K562 (cell line): Measurements from ENCODE around the gene NECTIN1. TPM values are rescaled to one million over a fixed set of nuclear protein-coding genes. Genes with fewer than 3 reads are reported as not detected.

ENCODE experiments used
- polyA plus RNA-seq, 8 experiments: library from polyadenylated mRNA; depleted of rRNA in 4 of 8; stranded (reverse) in 5 of 8; unstranded in 3 of 8; fragments of >200 nt; fragmentation: Nextera tagmentation in 2 of 8; fragmentation: Illumina TruSeq in 1 of 8; extraction: Ambion mirVana in 2 of 8; extraction: Trizol in 1 of 8; gene quantifications; 2 replicates each; pipeline versions ENCODE4 v1.2.1 to v1.2.3, GENCODE V29; 2011 to 2014; ENCODE audit warnings: inconsistent platforms in 1 of 8, missing spikeins in 1 of 8
- total RNA-seq, 7 experiments: library from RNA; depleted of rRNA in 6 of 7; stranded (reverse); fragments of >200 nt in 6 of 7; fragmentation: Illumina TruSeq in 2 of 7; extraction: Trizol in 2 of 7; gene quantifications; 2 replicates each; pipeline versions ENCODE4 v1.2.1 to v1.2.3, GENCODE V29; 2011 to 2021; ENCODE audit warnings: low replicate concordance in 1 of 7
- TF ChIP-seq, protein P1 (sequence below): fragments of 450-650 bp; IDR thresholded peaks from 2 replicates; pipeline ENCODE4 v1.6.1; 2016; ENCODE audit warnings: low read depth

NECTIN1 gene
- total and polyA plus RNA-seq, 9 of the 15 experiments (the other 6 are each of a cell fraction or from before 2014, with no cell fraction given) = 0.09 to 0.53 (median 0.23) TPM; not detected in 2

DNA sequence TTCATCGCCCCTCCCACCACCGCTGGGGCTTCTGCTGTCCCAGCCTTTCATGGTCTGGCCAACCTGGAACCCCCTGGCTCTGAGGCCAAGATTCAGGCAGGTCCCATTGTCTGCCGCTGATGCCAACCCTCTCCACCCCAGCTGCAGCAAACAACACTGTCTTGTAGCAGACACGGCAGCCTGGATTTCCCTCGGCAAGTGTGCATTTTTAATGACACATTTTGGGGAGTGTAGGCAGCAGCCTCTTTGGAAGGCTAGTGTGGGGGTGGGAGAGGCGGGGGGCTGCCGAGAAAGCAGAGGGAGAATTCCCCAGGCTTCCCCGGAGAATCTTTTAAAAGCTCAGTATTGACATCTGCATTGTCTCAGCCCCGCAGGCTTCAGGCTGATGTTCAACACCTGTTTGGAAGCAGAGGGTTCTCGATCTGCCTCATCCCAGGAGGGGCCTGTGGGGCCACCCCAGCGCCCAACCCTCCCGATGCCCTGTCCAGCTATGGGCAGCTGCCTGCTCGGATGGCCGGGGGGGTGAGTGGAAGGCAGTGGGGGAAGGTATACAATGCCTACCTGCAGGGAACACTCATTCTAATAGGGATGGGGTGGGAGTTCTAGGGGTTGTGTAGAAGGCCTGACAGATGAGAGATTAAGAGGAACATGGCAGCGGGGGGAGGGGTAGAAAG lies 41.5 kb downstream of the NECTIN1 start (continued):
- TF ChIP-seq, protein P1, sequence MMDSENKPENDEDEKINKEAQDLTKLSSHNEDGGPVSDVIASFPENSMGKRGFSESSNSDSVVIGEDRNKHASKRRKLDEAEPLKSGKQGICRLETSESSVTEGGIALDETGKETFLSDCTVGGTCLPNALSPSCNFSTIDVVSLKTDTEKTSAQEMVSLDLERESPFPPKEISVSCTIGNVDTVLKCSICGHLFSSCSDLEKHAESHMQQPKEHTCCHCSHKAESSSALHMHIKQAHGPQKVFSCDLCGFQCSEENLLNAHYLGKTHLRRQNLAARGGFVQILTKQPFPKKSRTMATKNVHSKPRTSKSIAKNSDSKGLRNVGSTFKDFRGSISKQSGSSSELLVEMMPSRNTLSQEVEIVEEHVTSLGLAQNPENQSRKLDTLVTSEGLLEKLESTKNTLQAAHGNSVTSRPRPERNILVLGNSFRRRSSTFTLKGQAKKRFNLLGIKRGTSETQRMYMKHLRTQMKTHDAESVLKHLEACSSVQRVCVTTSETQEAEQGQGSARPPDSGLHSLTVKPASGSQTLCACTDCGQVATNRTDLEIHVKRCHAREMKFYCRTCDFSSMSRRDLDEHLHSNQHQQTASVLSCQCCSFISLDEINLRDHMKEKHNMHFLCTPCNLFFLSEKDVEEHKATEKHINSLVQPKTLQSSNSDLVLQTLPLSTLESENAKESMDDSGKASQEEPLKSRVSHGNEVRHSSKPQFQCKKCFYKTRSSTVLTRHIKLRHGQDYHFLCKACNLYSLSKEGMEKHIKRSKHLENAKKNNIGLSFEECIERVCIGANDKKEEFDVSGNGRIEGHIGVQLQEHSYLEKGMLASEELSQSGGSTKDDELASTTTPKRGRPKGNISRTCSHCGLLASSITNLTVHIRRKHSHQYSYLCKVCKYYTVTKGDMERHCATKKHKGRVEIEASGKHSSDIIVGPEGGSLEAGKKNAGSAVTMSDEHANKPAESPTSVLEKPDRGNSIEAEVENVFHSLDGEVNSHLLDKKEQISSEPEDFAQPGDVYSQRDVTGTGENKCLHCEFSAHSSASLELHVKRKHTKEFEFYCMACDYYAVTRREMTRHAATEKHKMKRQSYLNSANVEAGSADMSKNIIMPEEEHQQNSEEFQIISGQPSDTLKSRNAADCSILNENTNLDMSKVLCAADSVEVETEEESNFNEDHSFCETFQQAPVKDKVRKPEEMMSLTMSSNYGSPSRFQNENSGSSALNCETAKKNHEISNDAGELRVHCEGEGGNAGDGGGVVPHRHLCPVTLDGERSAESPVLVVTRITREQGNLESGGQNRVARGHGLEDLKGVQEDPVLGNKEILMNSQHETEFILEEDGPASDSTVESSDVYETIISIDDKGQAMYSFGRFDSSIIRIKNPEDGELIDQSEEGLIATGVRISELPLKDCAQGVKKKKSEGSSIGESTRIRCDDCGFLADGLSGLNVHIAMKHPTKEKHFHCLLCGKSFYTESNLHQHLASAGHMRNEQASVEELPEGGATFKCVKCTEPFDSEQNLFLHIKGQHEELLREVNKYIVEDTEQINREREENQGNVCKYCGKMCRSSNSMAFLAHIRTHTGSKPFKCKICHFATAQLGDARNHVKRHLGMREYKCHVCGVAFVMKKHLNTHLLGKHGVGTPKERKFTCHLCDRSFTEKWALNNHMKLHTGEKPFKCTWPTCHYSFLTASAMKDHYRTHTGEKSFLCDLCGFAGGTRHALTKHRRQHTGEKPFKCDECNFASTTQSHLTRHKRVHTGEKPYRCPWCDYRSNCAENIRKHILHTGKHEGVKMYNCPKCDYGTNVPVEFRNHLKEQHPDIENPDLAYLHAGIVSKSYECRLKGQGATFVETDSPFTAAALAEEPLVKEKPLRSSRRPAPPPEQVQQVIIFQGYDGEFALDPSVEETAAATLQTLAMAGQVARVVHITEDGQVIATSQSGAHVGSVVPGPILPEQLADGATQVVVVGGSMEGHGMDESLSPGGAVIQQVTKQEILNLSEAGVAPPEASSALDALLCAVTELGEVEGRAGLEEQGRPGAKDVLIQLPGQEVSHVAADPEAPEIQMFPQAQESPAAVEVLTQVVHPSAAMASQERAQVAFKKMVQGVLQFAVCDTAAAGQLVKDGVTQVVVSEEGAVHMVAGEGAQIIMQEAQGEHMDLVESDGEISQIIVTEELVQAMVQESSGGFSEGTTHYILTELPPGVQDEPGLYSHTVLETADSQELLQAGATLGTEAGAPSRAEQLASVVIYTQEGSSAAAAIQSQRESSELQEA = no peak
- TF ChIP-seq, all 486 proteins: peak for 0
